ENCODE measurements around the gene NPY5R.

DNA sequence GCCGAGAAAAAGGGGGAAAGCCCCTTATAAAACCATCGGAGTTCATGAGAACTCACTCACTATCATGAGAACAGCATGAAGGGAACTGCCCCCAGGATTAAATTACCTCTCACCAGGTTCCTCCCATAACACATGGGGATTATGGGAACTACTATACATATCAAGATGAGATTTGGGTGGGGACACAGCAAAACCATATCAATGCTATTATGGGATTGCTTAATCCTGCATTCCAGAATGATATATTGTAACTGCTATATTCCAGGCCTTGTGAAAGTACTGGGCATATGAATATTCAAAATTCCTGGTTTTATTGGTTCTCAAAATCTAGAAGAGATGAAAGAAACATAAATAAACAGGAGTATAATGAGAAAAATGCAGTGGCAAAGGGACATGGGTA is 40.6 kb upstream of the NPY5R start:
- TF ChIP-seq CTCF (IDR thresholded peaks at IDR 0.05 in 4 of 5, conservative IDR thresholded peaks at IDR 0.05 in 1 of 5) (no peak), POLR2A (IDR thresholded peaks at IDR 0.05) (no peak)
